ENCODE data around the gene CSF1R. TPM values are rescaled to one million over a fixed set of nuclear protein-coding genes. Genes with fewer than 3 reads are reported as not detected.

CSF1R gene
- polyA plus RNA-seq, 1 donor (not counting 4 experiments of a cell fraction or from before 2014, with no cell fraction given): not detected

GRCh38 chr5:150097152-150097551 is 10.8 kb upstream of the CSF1R start:
- Histone ChIP-seq H3K27me3 (ENCODE audit: control insufficient read depth, extremely low read depth, insufficient read depth, low read length) (no peaks in the 10 kb centered on the region), H3K9me3 (ENCODE audit: control insufficient read depth, low read depth, low read length) (no peaks in the 10 kb centered on the region), H3K27ac (ENCODE audit: control insufficient read depth, insufficient read depth, low read length) (no peak overlapping the region), H3K9ac (ENCODE audit: control insufficient read depth, extremely low read depth, insufficient read depth, low read length) (no peak overlapping the region), H4K20me1 (ENCODE audit: control insufficient read depth, extremely low read depth, insufficient read depth, low read length) (no peaks in the 10 kb centered on the region), H2AFZ (ENCODE audit: control insufficient read depth, low read length) (no peak overlapping the region), H3K79me2 (ENCODE audit: control insufficient read depth, insufficient read depth, low read length) (no peaks in the 10 kb centered on the region), H3K4me1 (ENCODE audit: control insufficient read depth, extremely low read depth, insufficient read depth, low read length) (no peaks in the 10 kb centered on the region), H3K4me3 (ENCODE audit: control insufficient read depth in 2 of 3, extremely low read depth in 1 of 3, insufficient read depth in 2 of 3, low read depth in 1 of 3, low read length in 3 of 3) (no peak overlapping the region), H3K4me2 (ENCODE audit: control insufficient read depth, extremely low read depth, insufficient read depth, low read depth, low read length) (no peak overlapping the region), H3K9me1 (ENCODE audit: control insufficient read depth, extremely low read depth, insufficient read depth, low read length) (no peaks in the 10 kb centered on the region), H3K36me3 (ENCODE audit: control insufficient read depth in 2 of 2, extremely low read depth in 1 of 2, insufficient read depth in 2 of 2, low read length in 2 of 2) (no peaks in the 10 kb centered on the region)
- FAIRE-seq (no peak), DNase-seq (ENCODE audit: low read depth, low spot score) (no peak)
- no peak for TF ChIP-seq CTCF (optimal IDR thresholded peaks at IDR 0.05 in 1 of 3, IDR thresholded peaks at IDR 0.05 in 1 of 3, conservative IDR thresholded peaks at IDR 0.05 in 1 of 3; ENCODE audit: extremely low read depth in 1 of 3, insufficient read depth in 2 of 3, low read length in 3 of 3)
- TF ChIP-seq EZH2 (IDR thresholded peaks at IDR 0.05; ENCODE audit: low read length): no peak
- dilution Hi-C loops (cut with MboI; ENCODE audit: extremely low pct_ligation_motif_present, low sequenced_read_pairs): no loop called here

GRCh38 chr5:150092159-150092787 is 5.9 kb upstream of the CSF1R start:
- Histone ChIP-seq H3K79me2 (ENCODE audit: control insufficient read depth, insufficient read depth, low read length) (no peaks in the 10 kb centered on the region), H3K4me3 (ENCODE audit: control insufficient read depth in 2 of 3, extremely low read depth in 1 of 3, insufficient read depth in 2 of 3, low read depth in 1 of 3, low read length in 3 of 3) (no peak overlapping the region), H3K9me3 (ENCODE audit: control insufficient read depth, low read depth, low read length) (no peaks in the 10 kb centered on the region), H3K4me1 (ENCODE audit: control insufficient read depth, extremely low read depth, insufficient read depth, low read length) (no peaks in the 10 kb centered on the region), H3K9me1 (ENCODE audit: control insufficient read depth, extremely low read depth, insufficient read depth, low read length) (no peaks in the 10 kb centered on the region), H3K27me3 (ENCODE audit: control insufficient read depth, extremely low read depth, insufficient read depth, low read length) (peaks cover 6% of the 10 kb centered on the region), H2AFZ (ENCODE audit: control insufficient read depth, low read length) (no peak overlapping the region), H4K20me1 (ENCODE audit: control insufficient read depth, extremely low read depth, insufficient read depth, low read length) (no peaks in the 10 kb centered on the region), H3K36me3 (ENCODE audit: control insufficient read depth in 2 of 2, extremely low read depth in 1 of 2, insufficient read depth in 2 of 2, low read length in 2 of 2) (no peaks in the 10 kb centered on the region), H3K9ac (ENCODE audit: control insufficient read depth, extremely low read depth, insufficient read depth, low read length) (no peak overlapping the region), H3K4me2 (ENCODE audit: control insufficient read depth, extremely low read depth, insufficient read depth, low read depth, low read length) (no peak overlapping the region), H3K27ac (ENCODE audit: control insufficient read depth, insufficient read depth, low read length) (no peak overlapping the region)
- TF ChIP-seq CTCF (optimal IDR thresholded peaks at IDR 0.05 in 1 of 3, IDR thresholded peaks at IDR 0.05 in 1 of 3, conservative IDR thresholded peaks at IDR 0.05 in 1 of 3; ENCODE audit: extremely low read depth in 1 of 3, insufficient read depth in 2 of 3, low read length in 3 of 3): no peak
- TF ChIP-seq EZH2 (IDR thresholded peaks at IDR 0.05; ENCODE audit: low read length): no peak
- dilution Hi-C loops (cut with MboI; ENCODE audit: extremely low pct_ligation_motif_present, low sequenced_read_pairs): no loop called here
- FAIRE-seq: no peak
- no peak for DNase-seq (ENCODE audit: low read depth, low spot score)
